Retinal pigment epithelial cell (primary cell): Measurements from ENCODE around the gene GSK3A.

Source experiments
- DNase-seq: peaks from one replicate; pipeline ENCODE4 v3.0.0-alpha.2; 2010; ENCODE audit warnings: low read depth
- H3K4me3 ChIP-seq: 2 replicates; pipeline ENCODE4 v1.5.1; 2011; ENCODE audit warnings: mild to moderate bottlenecking, low read length, control low read depth, moderate library complexity
- CTCF ChIP-seq: conservative IDR thresholded peaks from 2 replicates; pipeline ENCODE4 v1.5.1; 2011; ENCODE audit warnings: low read depth, low read length, control low read depth, inconsistent platforms

Gene GSK3A

DNA sequence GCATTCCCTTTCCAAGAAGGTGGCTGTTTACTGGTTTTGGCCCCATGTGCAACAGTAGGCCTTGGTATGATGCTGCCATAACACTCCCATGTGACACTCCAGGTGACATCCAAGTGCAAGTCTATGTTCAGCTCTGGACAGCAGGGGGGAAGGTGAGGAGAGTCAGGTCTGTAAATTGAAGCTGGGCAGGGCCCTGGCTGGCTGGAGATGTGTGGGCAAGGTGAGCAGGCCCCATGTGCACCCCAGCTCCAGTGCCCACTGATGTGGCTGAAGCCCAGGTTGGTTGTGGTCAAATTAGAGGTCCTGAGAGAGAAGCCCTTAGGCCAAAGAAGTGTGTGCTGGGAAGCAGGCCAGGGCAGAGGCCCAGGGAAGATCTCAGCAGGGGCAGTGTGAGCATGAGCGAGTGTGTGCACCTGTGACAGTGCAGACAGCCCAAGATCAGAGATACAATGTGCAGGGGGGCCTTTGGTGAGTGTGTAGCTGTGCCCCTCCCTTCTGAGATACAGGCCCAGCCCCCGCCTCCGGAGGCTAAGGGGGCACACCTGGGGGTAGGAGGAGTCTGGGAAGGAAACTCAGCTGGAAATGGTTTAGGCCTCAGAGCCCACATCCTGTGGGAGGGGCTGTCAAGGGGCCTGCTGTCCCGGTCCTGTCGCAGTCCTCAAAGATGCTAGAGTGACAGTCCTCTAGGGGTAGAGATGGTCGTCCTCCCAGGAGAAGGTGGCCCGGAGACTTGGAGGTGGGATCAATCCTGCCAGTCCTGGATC lies 43.5 kb downstream of the GSK3A start:
- no peak overlapping the region for H3K4me3 ChIP-seq
- DNase-seq = no peak
- TF ChIP-seq CTCF = no peak

- TF ChIP-seq CTCF = no peak
- no peak for DNase-seq
- no peak overlapping the region for H3K4me3 ChIP-seq
These were observed 45.0 kb downstream of the GSK3A start for GRCh38 chr19:42197375-42197817.

DNA sequence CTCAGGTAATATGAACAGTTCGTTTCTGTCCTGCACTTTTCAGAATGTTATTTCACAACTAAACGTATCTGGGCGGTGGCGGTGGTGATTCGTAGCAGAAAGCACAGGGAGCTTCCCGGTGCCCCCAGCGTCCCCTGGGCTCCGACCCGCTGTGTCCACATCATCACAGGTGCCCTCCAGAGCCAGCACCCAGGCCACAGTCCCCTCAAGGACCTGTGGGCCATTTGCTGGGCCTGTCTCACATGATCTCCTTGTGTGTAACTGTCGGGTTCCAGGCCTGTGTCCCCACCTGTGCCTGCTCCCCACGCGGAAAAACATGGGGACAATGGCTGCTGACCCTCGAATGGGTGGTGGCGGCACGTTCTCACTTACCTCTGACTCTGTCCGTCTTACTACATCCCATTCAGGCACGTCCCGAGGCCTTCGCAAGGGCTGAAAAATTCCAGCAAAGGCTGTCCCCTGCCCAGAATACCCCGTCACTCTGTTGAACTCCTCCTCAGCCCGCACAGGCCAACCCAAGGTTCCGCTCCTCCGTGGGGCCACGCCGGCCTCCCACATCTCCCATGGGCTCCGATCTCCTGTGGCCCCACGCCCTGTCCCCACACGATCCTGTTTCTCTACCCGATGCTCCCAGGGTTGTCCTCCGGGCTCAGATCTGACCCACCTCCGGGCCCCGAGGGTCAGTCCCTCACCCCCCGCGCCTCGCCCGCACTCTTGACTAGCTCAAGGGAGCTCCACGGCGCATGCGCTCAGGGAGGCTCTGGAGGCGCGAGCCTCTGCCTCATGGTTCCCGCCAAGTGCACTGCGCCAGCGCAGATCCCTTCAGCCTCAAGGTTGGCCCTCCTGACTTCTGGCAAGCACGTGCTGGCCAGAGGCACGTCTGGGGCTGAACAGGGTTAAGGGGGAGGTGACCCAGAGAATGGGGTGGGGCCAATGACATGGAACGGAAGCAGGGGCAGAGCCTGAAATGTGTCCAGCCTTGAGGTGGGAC lies 46.1 kb downstream of the GSK3A start:
- no peak for DNase-seq
- H3K4me3 ChIP-seq = no peak overlapping the region
- TF ChIP-seq CTCF = no peak

DNA sequence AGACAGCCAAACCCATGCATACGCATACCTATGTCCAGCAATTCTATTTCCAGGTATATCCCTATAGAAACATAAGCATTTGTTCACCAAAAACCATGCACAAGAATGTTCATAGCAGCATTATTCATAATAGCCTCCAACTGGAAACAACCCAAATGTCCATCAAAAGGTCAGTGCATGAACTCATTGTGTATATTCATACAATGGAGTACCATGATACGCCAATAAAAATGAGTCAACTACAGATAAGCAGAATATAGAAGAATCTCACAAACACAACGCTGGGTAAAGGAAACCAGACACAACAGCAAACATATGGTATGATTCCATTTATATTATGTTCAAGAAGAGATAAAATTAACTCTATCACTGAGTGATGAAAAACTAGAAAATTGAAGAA lies 48.7 kb downstream of the GSK3A start:
- TF ChIP-seq CTCF = no peak
- H3K4me3 ChIP-seq = no peak overlapping the region
- no peak for DNase-seq

GRCh38 chr19:42193294-42193693 lies 49.1 kb downstream of the GSK3A start:
- no peak for DNase-seq
- H3K4me3 ChIP-seq = no peak overlapping the region
- TF ChIP-seq CTCF = no peak

DNA sequence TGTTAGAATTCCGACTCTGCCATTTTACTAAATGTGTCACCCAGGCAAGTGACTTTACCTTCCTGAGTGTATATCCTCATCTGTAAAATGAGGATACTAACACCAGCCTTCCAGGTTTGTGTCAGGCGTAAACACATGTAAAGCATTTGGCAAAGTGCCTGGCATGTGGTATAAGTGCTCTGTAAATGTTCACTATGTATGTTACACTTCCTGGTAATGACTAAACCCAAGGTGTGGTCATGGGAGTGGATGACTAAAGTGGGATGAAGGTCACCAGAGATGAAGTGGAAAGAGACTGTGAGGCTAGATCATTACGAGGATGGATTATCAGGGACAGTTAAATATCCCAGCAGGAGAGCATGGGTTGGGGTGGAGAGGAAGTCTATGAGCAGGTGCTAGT lies 50.5 kb downstream of the GSK3A start:
- no peak for TF ChIP-seq CTCF
- DNase-seq = no peak
- no peak overlapping the region for H3K4me3 ChIP-seq

DNA sequence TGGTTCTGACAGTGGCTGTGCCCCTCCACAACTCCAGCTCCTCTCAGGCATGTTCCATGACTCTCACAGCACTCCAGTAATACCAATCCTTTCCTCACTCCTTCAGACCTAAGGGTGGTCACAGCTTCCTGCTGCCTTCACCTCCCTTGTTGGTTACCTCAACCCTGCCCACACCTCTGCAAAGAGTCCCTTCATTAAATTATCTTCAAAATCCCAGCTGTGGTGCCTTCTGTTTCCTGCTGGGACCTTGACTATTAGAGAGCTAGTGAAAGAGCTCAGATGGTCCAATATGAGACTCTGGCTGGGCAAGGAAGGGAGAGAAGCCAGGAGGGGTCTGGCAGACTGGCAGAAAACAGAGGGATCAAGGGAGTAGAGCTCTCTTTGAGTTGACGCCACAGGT lies 51.1 kb downstream of the GSK3A start:
- no peak for TF ChIP-seq CTCF
- no peak for DNase-seq
- H3K4me3 ChIP-seq = no peak overlapping the region
